WTC11 (cell line): ENCODE results near the gene DPF1.

Experiments
- ELF4 ChIP-seq: sonication (generic); formaldehyde crosslinking; IDR thresholded peaks from 2 replicates; pipeline ENCODE4 v1.8.1; 2022; ENCODE audit warnings: low read depth, mild to moderate bottlenecking, moderate library complexity, missing genetic modification reagents
- ESRRA ChIP-seq: sonication (generic); formaldehyde crosslinking; IDR thresholded peaks from 2 replicates; pipeline ENCODE4 v1.8.1; 2022; ENCODE audit warnings: mild to moderate bottlenecking, missing genetic modification reagents, borderline replicate concordance
- FOXJ3 ChIP-seq: sonication (generic); formaldehyde crosslinking; IDR thresholded peaks from 2 replicates; pipeline ENCODE4 v1.9.0; 2021; ENCODE audit warnings: missing genetic modification reagents, mild to moderate bottlenecking, borderline replicate concordance
- FOXK1 ChIP-seq: sonication (generic); formaldehyde crosslinking; IDR thresholded peaks from 2 replicates; pipeline ENCODE4 v1.8.0; 2022; ENCODE audit warnings: mild to moderate bottlenecking, moderate library complexity, missing genetic modification reagents
- HMGA2 ChIP-seq: fragments of 250-450 bp; sonication (Bioruptor Pico); IDR thresholded peaks from 2 replicates; pipeline ENCODE4 v1.4.0; 2021; ENCODE audit warnings: mild to moderate bottlenecking, moderate library complexity
- JUN ChIP-seq: sonication (generic); formaldehyde crosslinking; IDR thresholded peaks from 2 replicates; pipeline ENCODE4 v1.8.0; 2023; ENCODE audit warnings: mild to moderate bottlenecking, missing genetic modification reagents
- MYBL2 ChIP-seq: sonication (generic); formaldehyde crosslinking; IDR thresholded peaks from 2 replicates; pipeline ENCODE4 v1.8.1; 2023; ENCODE audit warnings: mild to moderate bottlenecking, moderate library complexity, missing genetic modification reagents
- NFYB ChIP-seq: sonication (generic); formaldehyde crosslinking; conservative IDR thresholded peaks from 2 replicates; pipeline ENCODE4 v1.8.0; 2022; ENCODE audit warnings: low read depth, missing genetic modification reagents
- ZBTB21 ChIP-seq: sonication (generic); formaldehyde crosslinking; IDR thresholded peaks from 2 replicates; pipeline ENCODE4 v1.8.1; 2023; ENCODE audit warnings: mild to moderate bottlenecking, missing genetic modification reagents, borderline replicate concordance
- ZNF121 ChIP-seq: sonication (generic); formaldehyde crosslinking; IDR thresholded peaks from 2 replicates; pipeline ENCODE4 v1.8.0; 2023; ENCODE audit warnings: missing genetic modification reagents
- TF ChIP-seq, protein P1 (sequence below): fragments of 200-600 bp; IDR thresholded peaks from 2 replicates; pipeline ENCODE4 v1.8.0; 2022; ENCODE audit warnings: antibody characterized with exemption
- TF ChIP-seq, protein P2 (sequence below): sonication (generic); formaldehyde crosslinking; conservative IDR thresholded peaks from 2 replicates; pipeline ENCODE4 v1.8.1; 2022; ENCODE audit warnings: mild to moderate bottlenecking, missing genetic modification reagents
- TF ChIP-seq, protein P3 (sequence below): sonication (generic); formaldehyde crosslinking; IDR thresholded peaks from 2 replicates; pipeline ENCODE4 v1.8.1; 2023; ENCODE audit warnings: mild to moderate bottlenecking, missing genetic modification reagents, moderate library complexity

DNA sequence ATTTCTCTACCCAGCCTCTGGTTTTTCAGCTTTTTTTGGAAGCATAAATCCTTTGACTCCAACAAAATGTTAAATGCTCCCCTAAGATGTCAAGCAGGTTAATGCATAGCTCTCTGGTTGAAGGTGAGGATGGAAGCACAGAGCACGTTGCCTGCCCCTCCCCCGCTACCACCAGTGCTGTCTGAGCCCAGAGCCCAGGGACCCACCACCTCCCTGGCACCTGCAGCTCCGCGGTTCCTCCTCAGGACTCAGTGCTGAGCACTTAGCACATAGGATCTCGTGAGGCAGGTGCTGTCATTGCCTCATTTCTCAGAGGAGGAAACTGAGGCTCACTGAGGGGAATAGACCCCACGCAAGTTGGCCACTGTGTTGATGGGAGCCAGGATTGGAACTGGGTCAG lies 48.6 kb downstream of the DPF1 start:
- TF ChIP-seq, protein P1, sequence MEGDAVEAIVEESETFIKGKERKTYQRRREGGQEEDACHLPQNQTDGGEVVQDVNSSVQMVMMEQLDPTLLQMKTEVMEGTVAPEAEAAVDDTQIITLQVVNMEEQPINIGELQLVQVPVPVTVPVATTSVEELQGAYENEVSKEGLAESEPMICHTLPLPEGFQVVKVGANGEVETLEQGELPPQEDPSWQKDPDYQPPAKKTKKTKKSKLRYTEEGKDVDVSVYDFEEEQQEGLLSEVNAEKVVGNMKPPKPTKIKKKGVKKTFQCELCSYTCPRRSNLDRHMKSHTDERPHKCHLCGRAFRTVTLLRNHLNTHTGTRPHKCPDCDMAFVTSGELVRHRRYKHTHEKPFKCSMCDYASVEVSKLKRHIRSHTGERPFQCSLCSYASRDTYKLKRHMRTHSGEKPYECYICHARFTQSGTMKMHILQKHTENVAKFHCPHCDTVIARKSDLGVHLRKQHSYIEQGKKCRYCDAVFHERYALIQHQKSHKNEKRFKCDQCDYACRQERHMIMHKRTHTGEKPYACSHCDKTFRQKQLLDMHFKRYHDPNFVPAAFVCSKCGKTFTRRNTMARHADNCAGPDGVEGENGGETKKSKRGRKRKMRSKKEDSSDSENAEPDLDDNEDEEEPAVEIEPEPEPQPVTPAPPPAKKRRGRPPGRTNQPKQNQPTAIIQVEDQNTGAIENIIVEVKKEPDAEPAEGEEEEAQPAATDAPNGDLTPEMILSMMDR, result no peak
- TF ChIP-seq MYBL2, result no peak
- TF ChIP-seq, protein P2, sequence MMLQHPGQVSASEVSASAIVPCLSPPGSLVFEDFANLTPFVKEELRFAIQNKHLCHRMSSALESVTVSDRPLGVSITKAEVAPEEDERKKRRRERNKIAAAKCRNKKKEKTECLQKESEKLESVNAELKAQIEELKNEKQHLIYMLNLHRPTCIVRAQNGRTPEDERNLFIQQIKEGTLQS (CRISPR knock-in tag), result no peak
- TF ChIP-seq FOXJ3 (CRISPR knock-in tag), result no peak
- TF ChIP-seq ZNF121, result no peak
- no peak for TF ChIP-seq NFYB (CRISPR knock-in tag)
- TF ChIP-seq FOXK1 (CRISPR knock-in tag), result no peak
- TF ChIP-seq ESRRA (CRISPR knock-in tag), result no peak
- TF ChIP-seq ELF4 (CRISPR knock-in tag), result no peak
- no peak for TF ChIP-seq HMGA2 (CRISPR knock-in tag)
- TF ChIP-seq ZBTB21 (CRISPR knock-in tag), result no peak
- TF ChIP-seq, protein P3, sequence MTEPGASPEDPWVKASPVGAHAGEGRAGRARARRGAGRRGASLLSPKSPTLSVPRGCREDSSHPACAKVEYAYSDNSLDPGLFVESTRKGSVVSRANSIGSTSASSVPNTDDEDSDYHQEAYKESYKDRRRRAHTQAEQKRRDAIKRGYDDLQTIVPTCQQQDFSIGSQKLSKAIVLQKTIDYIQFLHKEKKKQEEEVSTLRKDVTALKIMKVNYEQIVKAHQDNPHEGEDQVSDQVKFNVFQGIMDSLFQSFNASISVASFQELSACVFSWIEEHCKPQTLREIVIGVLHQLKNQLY (CRISPR knock-in tag), result no peak
- no peak for TF ChIP-seq JUN
